Nephron progenitor cell (in vitro differentiated cells): ENCODE data around the gene ATP6V1C2.

Source experiments
- DNase-seq: peaks from one replicate; pipeline ENCODE4 v3.0.0; 2021
- H3K27ac Mint-ChIP-seq: 2 replicates; pipeline ENCODE4 v1.8.0; 2021; ENCODE audit warnings: mild to moderate bottlenecking, moderate library complexity, mixed read lengths
- H3K27me3 Mint-ChIP-seq: 2 replicates; pipeline ENCODE4 v1.8.0; 2021; ENCODE audit warnings: mild to moderate bottlenecking, low read depth, mixed read lengths; ENCODE audit not compliant: poor library complexity
- H3K36me3 Mint-ChIP-seq: 2 replicates; pipeline ENCODE4 v1.8.0; 2021; ENCODE audit warnings: low read depth, mixed read lengths
- H3K4me1 Mint-ChIP-seq: 2 replicates; pipeline ENCODE4 v1.8.0; 2021; ENCODE audit warnings: mixed read lengths
- H3K4me3 Mint-ChIP-seq: 2 replicates; pipeline ENCODE4 v1.8.0; 2021; ENCODE audit warnings: mild to moderate bottlenecking, moderate library complexity, mixed read lengths
- H3K9me3 Mint-ChIP-seq: 2 replicates; pipeline ENCODE4 v1.8.0; 2021; ENCODE audit warnings: mild to moderate bottlenecking, moderate library complexity, mixed read lengths
- TF ChIP-seq, protein P1 (sequence below): fragments of 200-600 bp; sonication (generic); IDR thresholded peaks from 2 replicates; pipeline ENCODE4 v1.5.0; 2021; ENCODE audit warnings: antibody characterized with exemption

ATP6V1C2 gene

DNA sequence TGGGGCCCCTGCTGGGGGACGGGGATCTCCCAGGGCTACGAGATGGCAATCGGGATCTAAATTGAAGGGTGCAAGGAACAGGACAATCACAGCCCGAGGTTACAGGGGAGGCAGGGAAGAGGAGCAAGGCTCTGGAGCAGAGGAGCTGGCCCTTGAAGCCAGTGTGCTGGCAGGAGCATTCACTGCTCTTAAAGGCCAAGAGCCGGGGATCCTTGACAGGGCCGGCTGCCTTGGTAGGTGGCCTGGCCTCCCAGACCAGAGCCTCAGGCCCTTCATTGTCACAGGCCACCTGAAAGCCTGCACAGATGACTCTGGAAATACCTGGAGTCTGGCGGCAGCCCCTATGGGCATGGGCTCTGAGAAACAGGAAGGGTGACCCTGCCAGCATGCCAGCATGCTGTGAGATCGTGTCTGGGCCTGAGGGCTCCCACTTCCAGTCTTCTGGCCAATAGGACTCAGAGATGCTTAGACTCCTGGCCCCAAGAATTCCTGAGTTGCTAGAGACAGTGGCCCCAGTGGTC, 52.5 kb downstream of the ATP6V1C2 start:
- Mint-ChIP-seq H3K27ac (peak overlapping the region; percentile 17), H3K9me3 (no peaks in the 10 kb centered on the region), H3K36me3 (peaks cover 4% of the 10 kb centered on the region), H3K4me3 (no peak overlapping the region), H3K27me3 (peaks cover 6% of the 10 kb centered on the region), H3K4me1 (peaks cover 28% of the 10 kb centered on the region)
- TF ChIP-seq, protein P1, sequence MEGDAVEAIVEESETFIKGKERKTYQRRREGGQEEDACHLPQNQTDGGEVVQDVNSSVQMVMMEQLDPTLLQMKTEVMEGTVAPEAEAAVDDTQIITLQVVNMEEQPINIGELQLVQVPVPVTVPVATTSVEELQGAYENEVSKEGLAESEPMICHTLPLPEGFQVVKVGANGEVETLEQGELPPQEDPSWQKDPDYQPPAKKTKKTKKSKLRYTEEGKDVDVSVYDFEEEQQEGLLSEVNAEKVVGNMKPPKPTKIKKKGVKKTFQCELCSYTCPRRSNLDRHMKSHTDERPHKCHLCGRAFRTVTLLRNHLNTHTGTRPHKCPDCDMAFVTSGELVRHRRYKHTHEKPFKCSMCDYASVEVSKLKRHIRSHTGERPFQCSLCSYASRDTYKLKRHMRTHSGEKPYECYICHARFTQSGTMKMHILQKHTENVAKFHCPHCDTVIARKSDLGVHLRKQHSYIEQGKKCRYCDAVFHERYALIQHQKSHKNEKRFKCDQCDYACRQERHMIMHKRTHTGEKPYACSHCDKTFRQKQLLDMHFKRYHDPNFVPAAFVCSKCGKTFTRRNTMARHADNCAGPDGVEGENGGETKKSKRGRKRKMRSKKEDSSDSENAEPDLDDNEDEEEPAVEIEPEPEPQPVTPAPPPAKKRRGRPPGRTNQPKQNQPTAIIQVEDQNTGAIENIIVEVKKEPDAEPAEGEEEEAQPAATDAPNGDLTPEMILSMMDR, result no peak
- DNase-seq, result no peak

DNA sequence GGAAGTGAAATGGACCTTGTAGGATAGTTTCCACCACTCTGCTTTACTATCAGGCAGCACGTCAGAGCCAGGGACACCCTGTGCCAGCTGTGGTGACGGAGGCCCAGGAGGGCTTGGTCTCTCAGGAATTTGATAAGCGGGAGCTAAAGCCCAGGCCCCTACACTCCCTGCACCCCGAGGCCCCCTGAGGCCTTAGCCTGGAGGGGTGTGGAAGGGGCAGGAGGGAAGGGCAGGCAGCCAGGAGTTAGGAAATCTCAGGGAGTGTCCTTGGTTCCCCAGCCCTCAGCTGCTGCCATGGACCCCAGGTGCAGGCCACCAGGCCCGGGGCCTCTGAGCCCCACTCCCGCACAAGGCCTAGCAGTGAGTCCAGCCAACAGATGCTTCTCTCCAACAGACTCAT, 53.0 kb downstream of the ATP6V1C2 start:
- Mint-ChIP-seq H3K27me3 (peaks cover 6% of the 10 kb centered on the region), H3K36me3 (peaks cover 4% of the 10 kb centered on the region), H3K4me1 (peaks cover 28% of the 10 kb centered on the region), H3K9me3 (no peaks in the 10 kb centered on the region), H3K27ac (peak overlapping the region; percentile 86), H3K4me3 (no peak overlapping the region)
- DNase-seq, result no peak
- TF ChIP-seq, protein P1, result no peak

DNA sequence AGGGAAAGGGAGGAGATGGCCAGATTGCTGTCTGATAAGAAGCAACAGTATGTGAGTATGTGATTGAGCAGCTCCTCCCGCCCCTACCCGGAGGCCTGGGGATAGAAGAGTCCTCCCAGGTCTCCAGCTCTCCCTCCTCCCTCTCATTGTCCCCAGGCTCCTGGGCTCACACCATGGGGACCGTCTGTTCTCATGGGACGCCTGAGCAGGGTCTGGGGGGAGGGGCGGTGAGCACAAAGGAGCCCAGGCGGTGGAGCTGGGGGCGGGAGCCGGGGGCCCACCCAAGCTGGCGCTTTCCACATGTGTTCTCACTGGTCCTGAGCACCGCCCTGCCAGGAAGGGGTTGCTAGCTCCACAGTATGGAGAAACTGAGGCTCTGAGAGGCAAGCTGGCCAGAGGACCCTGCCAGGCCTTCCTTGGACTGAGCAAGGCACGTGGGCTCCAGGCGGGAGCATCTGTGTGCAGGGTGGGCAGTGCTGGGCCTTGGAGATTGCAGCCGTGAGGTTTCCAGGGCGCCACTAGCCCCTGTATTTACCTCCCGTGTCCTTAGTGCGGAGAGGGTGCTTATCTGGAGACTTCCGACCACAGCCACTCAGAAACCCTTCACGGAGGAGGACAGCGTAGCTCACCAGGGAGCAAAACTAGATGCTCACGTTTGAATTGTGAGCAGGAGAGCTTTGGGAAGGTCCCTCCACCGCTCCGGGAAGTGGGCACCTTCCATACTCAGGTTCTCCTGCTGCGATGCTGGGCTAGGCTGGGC, 53.8 kb downstream of the ATP6V1C2 start:
- Mint-ChIP-seq H3K4me3 (no peak overlapping the region), H3K9me3 (no peaks in the 10 kb centered on the region), H3K36me3 (peaks cover 10% of the 10 kb centered on the region), H3K27ac (peak overlapping the region; percentile 93), H3K27me3 (peaks cover 6% of the 10 kb centered on the region), H3K4me1 (peaks cover 28% of the 10 kb centered on the region)
- no peak for DNase-seq
- TF ChIP-seq, protein P1, result no peak

DNA sequence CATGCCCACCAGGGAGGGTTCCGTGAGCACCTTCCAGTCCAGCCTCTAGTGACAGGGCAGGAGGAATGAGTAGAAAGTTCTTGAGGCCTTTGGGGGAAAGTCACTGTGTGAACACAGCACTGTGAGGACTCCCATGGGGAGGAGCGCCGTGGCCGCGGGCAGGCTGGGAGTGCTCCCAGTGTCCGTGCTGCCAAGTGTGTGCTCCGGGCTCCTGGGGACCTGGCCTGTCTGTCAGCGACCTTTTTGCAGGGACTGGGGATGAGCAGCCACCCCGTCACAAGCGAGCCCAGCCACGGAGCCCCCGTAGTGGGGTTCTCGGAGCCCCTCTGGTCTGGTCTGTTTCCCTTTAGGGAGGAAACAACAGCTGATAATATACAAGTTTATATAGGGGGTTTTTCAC, 54.4 kb downstream of the ATP6V1C2 start:
- H3K9me3 Mint-ChIP-seq, result no peaks in the 10 kb centered on the region
- peaks cover 6% of the 10 kb centered on the region for H3K27me3 Mint-ChIP-seq
- TF ChIP-seq, protein P1, result no peak
- DNase-seq, result no peak
- H3K27ac Mint-ChIP-seq, result peak overlapping the region; percentile 93
- H3K36me3 Mint-ChIP-seq, result peaks cover 15% of the 10 kb centered on the region
- no peak overlapping the region for H3K4me3 Mint-ChIP-seq
- peaks cover 28% of the 10 kb centered on the region for H3K4me1 Mint-ChIP-seq

DNA sequence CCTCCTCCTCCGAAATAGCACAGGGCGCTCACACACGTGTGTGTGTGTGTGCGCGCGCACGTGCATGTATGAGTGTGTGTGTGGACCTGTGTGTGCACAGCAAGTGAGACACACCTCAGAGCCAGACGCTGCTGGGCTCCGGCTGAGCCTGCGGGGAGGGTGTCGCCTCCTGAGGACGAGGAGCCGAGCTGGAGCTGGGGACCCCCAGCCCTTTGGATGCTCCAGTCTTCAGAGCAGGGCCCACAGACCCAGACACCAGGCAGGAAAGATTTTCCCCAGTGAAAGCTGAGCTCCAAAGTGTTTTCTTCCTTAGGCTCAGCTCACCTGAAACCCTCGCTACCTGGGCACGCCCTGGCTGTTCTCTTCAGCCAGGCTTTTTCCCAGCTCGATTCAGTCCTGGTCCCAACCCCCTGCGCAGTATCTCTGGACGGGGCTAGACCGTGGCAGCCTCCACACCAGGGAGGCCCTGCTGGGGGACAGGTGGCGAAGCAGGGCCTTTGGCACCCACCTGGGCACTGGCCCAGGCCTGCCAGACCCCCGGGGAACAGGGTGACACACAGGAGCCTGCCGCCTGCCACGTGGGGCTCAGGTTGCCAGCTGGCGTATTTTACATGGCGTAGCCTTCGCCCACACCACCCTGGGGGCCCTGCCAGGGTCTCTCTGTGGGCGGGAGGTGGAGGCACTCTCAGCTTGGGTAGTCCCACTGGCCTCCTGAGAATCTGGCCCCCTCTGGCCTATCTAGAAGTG, 55.0 kb downstream of the ATP6V1C2 start:
- H3K4me3 Mint-ChIP-seq, result no peak overlapping the region
- no peak for DNase-seq
- no peaks in the 10 kb centered on the region for H3K9me3 Mint-ChIP-seq
- TF ChIP-seq, protein P1, result no peak
- peaks cover 28% of the 10 kb centered on the region for H3K4me1 Mint-ChIP-seq
- no peak overlapping the region for H3K27ac Mint-ChIP-seq
- H3K36me3 Mint-ChIP-seq, result peaks cover 20% of the 10 kb centered on the region
- H3K27me3 Mint-ChIP-seq, result peaks cover 6% of the 10 kb centered on the region
